Kasumi-1 (cell line): Measurements from ENCODE around the gene METTL21A.

Experiments used
- DNase-seq, 2 experiments: peaks; one replicate each; lab custom pipeline; 2025; lab: John Stamatoyannopoulos, UW

Gene METTL21A

DNA sequence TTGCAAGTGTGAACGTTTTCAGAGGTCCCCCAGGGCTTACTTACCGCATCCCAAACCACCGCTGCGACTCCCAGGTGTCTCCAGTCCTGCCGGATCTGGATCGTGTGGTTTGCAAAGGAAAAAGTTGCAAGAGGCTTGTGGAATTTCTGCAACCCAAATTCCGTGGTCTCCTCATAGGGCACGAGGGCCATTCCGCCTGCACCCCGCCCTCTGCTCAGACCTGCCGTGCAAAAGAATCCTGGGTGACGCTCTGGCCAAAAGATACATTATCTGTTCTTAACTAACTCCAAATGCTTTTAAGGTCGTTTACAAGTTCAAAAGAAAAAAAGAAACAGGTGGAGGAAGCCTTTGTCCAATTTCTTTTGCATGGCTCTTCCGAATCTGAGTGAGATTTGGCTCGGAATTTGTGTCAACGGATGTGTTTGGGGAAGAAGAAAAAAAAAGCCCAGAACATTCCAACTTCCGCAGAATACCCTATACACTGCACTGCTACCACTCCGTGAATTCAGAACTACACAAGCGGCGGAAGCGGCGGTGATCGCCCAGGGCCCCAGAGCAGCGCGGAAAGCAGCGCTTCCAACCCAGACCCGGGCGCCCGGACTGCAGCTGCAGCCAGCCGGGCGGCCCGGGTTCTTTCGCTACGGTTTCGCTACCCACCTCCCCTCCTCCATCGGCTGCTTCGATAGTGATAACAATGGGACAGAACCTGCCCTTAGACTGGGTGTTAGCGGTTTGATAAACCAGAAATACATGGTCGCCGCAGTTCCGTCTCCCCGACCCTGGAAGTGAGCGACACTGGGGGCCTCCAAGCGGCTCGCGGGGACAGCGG lies 795 bp downstream of the METTL21A start:
- peak; percentile 34 to 49 for DNase-seq

DNA sequence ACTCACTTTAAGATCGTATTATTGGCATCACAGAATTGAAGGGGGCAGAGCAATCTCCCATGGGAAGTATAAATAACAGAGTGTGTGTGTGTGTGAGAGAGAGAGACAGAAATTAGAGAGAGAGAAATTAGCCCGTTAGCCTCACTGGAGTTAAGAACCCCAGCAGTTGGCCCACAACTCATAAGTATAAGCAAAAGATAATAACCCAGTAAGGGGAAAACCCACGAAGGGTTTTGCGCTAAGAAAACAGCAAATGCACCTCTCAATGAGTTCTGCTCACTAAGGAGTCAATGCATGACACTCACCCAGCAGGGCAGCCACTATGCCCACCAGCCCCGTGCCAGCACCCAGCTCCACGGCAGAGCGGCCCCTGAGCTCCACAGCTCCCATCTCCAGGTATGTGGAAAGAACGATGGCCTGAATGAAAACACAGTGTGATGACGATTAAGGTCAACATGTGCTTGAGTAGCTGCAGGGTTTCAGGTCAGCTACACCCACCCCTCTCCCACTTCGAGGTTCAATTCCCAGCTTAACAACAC lies 3.6 kb downstream of the METTL21A start:
- no peak for DNase-seq

GRCh38 chr2:207619764-207620203 lies 5.4 kb downstream of the METTL21A start:
- peak; percentile 55 to 63 for DNase-seq

GRCh38 chr2:207617011-207617671 lies 8.1 kb downstream of the METTL21A start:
- no peak for DNase-seq

- DNase-seq = no peak
Measured at GRCh38 chr2:207616185-207616584, 9.0 kb downstream of the METTL21A start.

GRCh38 chr2:207614824-207615223 lies 10.4 kb downstream of the METTL21A start:
- DNase-seq = no peak

- DNase-seq = no peak
Measured at GRCh38 chr2:207612714-207613113, 12.5 kb downstream of the METTL21A start.

GRCh38 chr2:207606829-207607228 lies 18.4 kb downstream of the METTL21A start:
- no peak for DNase-seq

- DNase-seq = no peak
Measured at GRCh38 chr2:207606399-207606798, 18.8 kb downstream of the METTL21A start.

DNA sequence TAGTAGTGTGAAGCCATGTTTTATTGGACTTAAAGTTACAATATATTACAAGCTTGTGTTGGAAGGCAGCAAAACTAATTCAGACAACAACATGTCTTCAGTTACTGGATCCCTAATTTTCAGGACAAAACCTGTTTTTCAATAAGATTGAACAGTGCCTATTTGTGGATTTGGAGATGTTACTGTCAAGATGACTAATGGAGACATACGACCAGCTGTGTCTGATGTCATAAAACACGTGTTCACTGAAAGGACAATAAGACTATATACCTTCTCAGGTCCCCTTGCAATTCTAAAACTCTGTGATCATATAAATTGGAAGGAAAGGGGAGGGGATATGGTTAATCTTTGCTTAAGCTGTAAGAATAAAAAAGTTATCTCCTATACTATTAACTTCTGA lies 21.7 kb downstream of the METTL21A start:
- no peak for DNase-seq

- DNase-seq = no peak
Measured at GRCh38 chr2:207601774-207602173, 23.4 kb downstream of the METTL21A start.

DNA sequence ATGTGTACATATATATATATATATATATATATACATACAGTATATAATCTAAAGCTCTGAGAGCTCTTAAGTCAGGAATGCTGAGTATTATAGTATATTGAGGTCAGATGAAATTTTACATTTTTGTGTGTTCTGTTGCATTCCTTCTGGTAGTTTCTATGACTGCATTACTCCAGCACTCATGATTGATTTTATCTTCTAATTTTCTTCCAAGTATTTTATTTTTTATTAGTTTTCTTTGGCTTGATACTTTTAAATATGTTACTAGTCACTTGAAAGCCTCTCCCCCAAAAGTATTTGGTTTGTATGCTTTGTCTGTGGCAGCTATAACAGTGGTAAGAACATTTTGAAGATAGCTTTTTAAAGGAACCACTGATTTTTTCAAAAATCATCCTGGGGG lies 25.0 kb downstream of the METTL21A start:
- DNase-seq = no peak

GRCh38 chr2:207599636-207600035 lies 25.6 kb downstream of the METTL21A start:
- DNase-seq = no peak

DNA sequence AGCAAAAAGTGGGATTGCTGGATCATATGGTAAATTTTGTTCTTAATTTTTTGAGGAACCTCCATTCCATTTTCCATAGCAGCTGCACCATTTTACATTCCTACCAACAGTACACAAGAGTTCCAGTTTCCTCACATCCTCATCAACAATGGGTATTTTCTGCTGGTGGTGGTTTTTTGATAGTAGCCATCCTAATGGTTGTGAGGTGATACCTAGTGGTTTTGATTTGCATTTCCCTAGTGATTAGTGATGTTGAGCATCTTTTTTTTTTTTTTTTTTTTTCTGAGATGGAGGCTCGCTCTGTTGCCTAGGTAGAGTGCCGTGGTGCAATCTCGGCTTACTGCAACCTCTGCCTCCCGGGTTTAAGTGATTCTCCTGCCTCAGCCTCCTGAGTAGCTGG lies 30.5 kb downstream of the METTL21A start:
- no peak for DNase-seq

- DNase-seq = no peak
Measured at GRCh38 chr2:207594264-207594663, 30.9 kb downstream of the METTL21A start.

DNA sequence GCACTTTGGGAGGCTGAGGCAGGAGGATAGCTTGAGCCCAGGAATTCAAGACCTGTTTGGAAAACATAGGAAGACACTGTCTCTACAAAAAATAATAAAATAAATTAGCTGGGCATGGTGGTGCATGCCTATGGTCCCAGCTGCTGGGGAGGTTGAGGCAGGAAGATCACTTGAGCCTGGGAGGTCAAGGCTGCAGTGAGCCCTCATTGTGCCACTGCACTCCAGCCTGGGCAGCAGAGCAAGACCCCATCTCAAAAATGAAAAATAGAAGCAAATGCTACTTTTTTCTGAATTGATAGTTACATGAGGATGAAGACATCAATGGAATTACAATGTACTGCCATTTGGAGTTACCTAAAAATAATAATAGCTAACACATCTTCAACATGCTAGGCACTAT lies 31.9 kb downstream of the METTL21A start:
- no peak for DNase-seq

- no peak for DNase-seq
Measured at GRCh38 chr2:207589143-207589542, 36.1 kb downstream of the METTL21A start.

GRCh38 chr2:207587305-207587704 lies 37.9 kb downstream of the METTL21A start:
- no peak for DNase-seq

DNA sequence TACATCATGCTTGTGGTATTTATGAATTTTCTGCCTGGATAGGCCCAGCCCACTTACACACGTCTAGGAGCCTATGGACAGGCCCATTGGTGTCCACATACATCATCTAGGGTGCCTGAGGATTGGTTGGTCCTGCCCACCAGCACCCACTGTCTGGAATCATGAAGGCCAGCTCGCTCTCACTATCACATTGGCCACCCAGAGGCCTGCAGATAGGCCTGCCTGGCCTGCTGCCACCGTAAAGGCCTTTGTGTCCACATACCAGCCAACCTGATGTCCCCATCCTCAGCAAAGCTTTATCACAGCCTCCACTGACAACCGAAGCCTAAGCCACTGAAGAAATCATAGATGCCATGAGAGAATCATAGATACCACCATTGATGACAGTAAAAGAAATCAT lies 40.2 kb downstream of the METTL21A start:
- no peak for DNase-seq

DNA sequence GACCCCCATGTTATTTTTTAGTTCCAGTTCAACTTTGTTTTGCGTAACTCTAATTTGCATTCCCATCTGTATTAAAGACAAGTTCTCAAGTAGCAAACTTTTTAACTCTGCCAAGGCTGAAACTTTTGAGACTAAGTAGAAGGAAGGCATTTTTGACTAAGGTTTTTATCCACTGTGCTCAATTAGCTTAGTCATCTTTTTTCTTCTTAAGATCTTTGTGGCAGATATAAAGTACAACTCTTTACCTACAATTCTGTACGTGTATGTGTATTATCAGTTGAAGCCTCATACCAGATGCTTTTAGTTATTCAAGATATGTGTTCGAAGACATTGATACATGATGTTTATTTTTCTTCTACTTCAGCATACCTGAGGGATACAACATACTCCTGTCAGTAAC lies 53.8 kb downstream of the METTL21A start:
- no peak for DNase-seq

DNA sequence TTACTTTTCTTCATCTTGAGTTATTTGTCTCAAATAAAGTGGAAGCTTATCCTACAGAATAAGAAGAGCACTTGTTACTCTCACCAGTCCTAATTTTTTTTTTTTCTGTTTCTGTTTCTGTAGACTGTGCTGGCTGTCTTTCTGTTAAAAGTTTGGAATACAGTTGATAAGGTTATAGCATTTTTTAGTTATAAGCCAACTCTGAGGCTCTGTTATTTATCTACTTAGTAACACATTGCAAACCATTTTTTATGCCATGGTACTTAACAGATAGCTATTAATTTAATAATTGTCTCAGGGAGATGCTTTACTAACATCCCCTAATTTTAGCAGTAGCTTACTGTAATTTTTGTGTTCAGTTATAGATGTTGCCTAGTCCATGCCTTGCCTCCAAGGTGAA lies 57.5 kb downstream of the METTL21A start:
- no peak for DNase-seq

DNA sequence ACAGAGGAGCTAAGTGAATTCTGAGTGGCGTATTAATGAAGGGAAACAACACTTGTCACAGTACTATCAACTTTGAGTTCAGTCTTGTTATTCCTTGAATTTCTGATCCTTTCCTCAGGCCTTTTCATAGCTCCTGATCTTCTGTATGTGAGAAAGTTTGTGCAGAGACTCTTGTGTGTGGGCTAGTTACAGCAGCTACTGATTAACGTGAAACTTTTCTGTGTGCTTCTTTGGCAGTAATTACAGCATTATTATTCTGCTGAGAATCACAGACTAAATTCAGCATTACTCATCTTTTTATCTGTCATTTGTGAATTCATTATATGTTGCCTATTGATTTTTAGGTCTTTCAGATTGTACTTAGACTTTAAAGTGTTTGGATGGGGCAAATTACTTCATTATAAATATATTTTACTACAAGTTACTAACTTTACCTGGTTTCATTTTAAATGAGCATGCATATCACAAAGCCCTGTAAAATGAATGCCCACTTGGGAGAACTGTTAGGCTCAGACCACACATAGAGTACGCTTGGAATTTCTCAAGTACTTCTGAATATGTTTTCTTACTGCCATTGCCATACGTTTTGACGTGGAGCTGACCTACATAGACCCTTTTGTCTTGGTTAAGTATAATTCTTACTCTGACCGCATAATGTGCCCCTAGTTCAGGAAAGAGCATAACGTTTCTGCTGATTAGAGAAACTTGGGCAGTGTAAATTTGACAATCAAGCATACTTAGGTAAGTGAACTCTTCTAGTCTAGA lies 59.3 kb downstream of the METTL21A start:
- DNase-seq = no peak
